Fibroblast of skin of scalp (primary cell): ENCODE results near the gene KRT33A.

Source experiments
- DNase-seq: peaks from one replicate; pipeline ENCODE4 v3.0.0-alpha.2; 2013

KRT33A gene

GRCh38 chr17:41327411-41328120 is 23.1 kb downstream of the KRT33A start:
- DNase-seq = no peak

GRCh38 chr17:41326173-41327145 is 24.2 kb downstream of the KRT33A start:
- no peak for DNase-seq

GRCh38 chr17:41325611-41326010 is 25.0 kb downstream of the KRT33A start:
- DNase-seq = no peak

GRCh38 chr17:41325126-41325525 is 25.5 kb downstream of the KRT33A start:
- no peak for DNase-seq

GRCh38 chr17:41324180-41325075 is 26.2 kb downstream of the KRT33A start:
- DNase-seq = no peak

- DNase-seq = no peak
Measured at GRCh38 chr17:41322903-41323895, 27.4 kb downstream of the KRT33A start.

GRCh38 chr17:41322094-41322902 is 28.3 kb downstream of the KRT33A start:
- peak; percentile 76 for DNase-seq

- DNase-seq = no peak
Measured at GRCh38 chr17:41318231-41318630, 32.4 kb downstream of the KRT33A start.

GRCh38 chr17:41315814-41316445 is 34.7 kb downstream of the KRT33A start:
- no peak for DNase-seq

GRCh38 chr17:41315204-41315794 is 35.3 kb downstream of the KRT33A start, which contains the start of gene KRTAP17-1:
Gene KRTAP17-1, minus strand, starts transcription at chr17:41315710. Its CDS starts 60 bp downstream, at chr17:41315650.
- DNase-seq = no peak

- no peak for DNase-seq
Measured at GRCh38 chr17:41311111-41311510, 39.5 kb downstream of the KRT33A start.

GRCh38 chr17:41308918-41309359 is 41.7 kb downstream of the KRT33A start, which contains the start of gene KRTAP16-1:
Gene KRTAP16-1, minus strand, starts transcription at chr17:41309309. Its CDS starts 56 bp downstream, at chr17:41309253.
- no peak for DNase-seq

GRCh38 chr17:41308251-41308917 is 42.2 kb downstream of the KRT33A start:
- no peak for DNase-seq

- DNase-seq = peak; percentile 83
Measured at GRCh38 chr17:41307647-41308046, 43.0 kb downstream of the KRT33A start.

GRCh38 chr17:41304091-41304490 is 46.5 kb downstream of the KRT33A start:
- DNase-seq = no peak

- DNase-seq = no peak
Measured at GRCh38 chr17:41302981-41303380, 47.6 kb downstream of the KRT33A start.

- DNase-seq = no peak
Measured at GRCh38 chr17:41301916-41302901, 48.4 kb downstream of the KRT33A start, which contains the start of gene KRTAP29-1. Gene KRTAP29-1, minus strand, starts transcription at chr17:41302851. Its CDS starts 0 bp downstream, at chr17:41302851.
